Suprapubic skin (tissue), 4 donors: ENCODE measurements around the gene SLC25A11. TPM values are rescaled to one million over a fixed set of nuclear protein-coding genes. Genes with fewer than 3 reads are reported as not detected.

ENCODE experiments used
- DNase-seq, 2 donors: peaks; one replicate each; pipeline ENCODE4 v3.0.0-alpha.2; 2019; ENCODE audit warnings: low spot score in 2 of 2
- H3K27ac ChIP-seq: fragments of 200-600 bp; sonication (generic); one replicate; pipeline ENCODE4 v1.5.1; 2019
- H3K27me3 ChIP-seq: fragments of 200-600 bp; sonication (generic); one replicate; pipeline ENCODE4 v1.5.1; 2019
- H3K36me3 ChIP-seq: fragments of 200-600 bp; sonication (generic); one replicate; pipeline ENCODE4 v1.5.1; 2019
- H3K4me1 ChIP-seq: fragments of 200-600 bp; sonication (generic); one replicate; pipeline ENCODE4 v1.5.1; 2019
- H3K4me3 ChIP-seq: fragments of 200-600 bp; sonication (generic); one replicate; pipeline ENCODE4 v1.5.1; 2019; ENCODE audit warnings: mild to moderate bottlenecking
- H3K9me3 ChIP-seq: fragments of 200-600 bp; sonication (generic); one replicate; pipeline ENCODE4 v1.5.1; 2019
- CTCF ChIP-seq, 2 donors: fragments of 200-600 bp in 1 of 2; fragments of 450-650 bp in 1 of 2; sonication (generic) in 1 of 2; IDR thresholded peaks; one replicate each; pipeline ENCODE4 v1.5.1; 2016 to 2019; ENCODE audit warnings: antibody characterized with exemption in 2 of 2, mild to moderate bottlenecking in 1 of 2, moderate library complexity in 1 of 2
- EP300 ChIP-seq: sonication (generic); formaldehyde crosslinking; IDR thresholded peaks from one replicate; pipeline ENCODE4 v1.6.1; 2017; ENCODE audit warnings: antibody characterized with exemption
- POLR2A ChIP-seq, 2 donors: fragments of 450-650 bp; IDR thresholded peaks; one replicate each; pipeline ENCODE4 v1.6.1; 2017; ENCODE audit warnings: antibody characterized with exemption in 2 of 2, mild to moderate bottlenecking in 2 of 2, moderate library complexity in 2 of 2
- POLR2AphosphoS5 ChIP-seq, 3 donors: sonication (generic); formaldehyde crosslinking; IDR thresholded peaks; one replicate each; pipeline ENCODE4 v1.6.1; 2017; ENCODE audit warnings: antibody characterized with exemption in 3 of 3
- WGBS: methylation state at CpG from one replicate; pipeline ENCODE4 v1.1.5; 2018; 5-methylcytosine and 5-hydroxymethylcytosine counted together
- total RNA-seq, 4 donors: library from RNA; depleted of rRNA; stranded (reverse); fragments of >200 nt; gene quantifications; one replicate each; pipeline ENCODE4 v1.1.0, GENCODE V29; 2016

The SLC25A11 gene
- total RNA-seq, 4 donors from 2014 or later = 35.7 to 74.3 (median 41.6) TPM

GRCh38 chr17:4897785-4898184, 42.1 kb downstream of the SLC25A11 start:
- WGBS = 87% methylated on average over 5 of the region's 5 CpGs
- no peaks in the 10 kb centered on the region for H3K9me3 ChIP-seq

GRCh38 chr17:4897198-4897687, 42.6 kb downstream of the SLC25A11 start:
- WGBS = 81% methylated on average over 10 of the region's 10 CpGs
- peak in 1 of 2 donors; percentile 64 for DNase-seq
- H3K27me3 ChIP-seq = no peaks in the 10 kb centered on the region
- H3K4me1 ChIP-seq = peaks cover 29% of the 10 kb centered on the region
- TF ChIP-seq POLR2AphosphoS5 (IDR thresholded peaks at IDR 0.05) = no peak
- no peak for TF ChIP-seq CTCF (IDR thresholded peaks at IDR 0.05)
- no peak for TF ChIP-seq POLR2A (IDR thresholded peaks at IDR 0.05)
- TF ChIP-seq EP300 = no peak
- no peaks in the 10 kb centered on the region for H3K9me3 ChIP-seq
- H3K36me3 ChIP-seq = peaks cover 51% of the 10 kb centered on the region
- no peak overlapping the region for H3K4me3 ChIP-seq
- H3K27ac ChIP-seq = no peak overlapping the region

More at GRCh38 chr17:4897785-4898184, 42.1 kb downstream of the SLC25A11 start:
- H3K36me3 ChIP-seq = peaks cover 46% of the 10 kb centered on the region
- DNase-seq = no peak
- H3K4me1 ChIP-seq = peaks cover 34% of the 10 kb centered on the region
- TF ChIP-seq POLR2A (IDR thresholded peaks at IDR 0.05) (no peak), EP300 (no peak)
- H3K27me3 ChIP-seq = no peaks in the 10 kb centered on the region
- no peak overlapping the region for H3K4me3 ChIP-seq
- H3K27ac ChIP-seq = no peak overlapping the region

GRCh38 chr17:4896332-4897197, 43.3 kb downstream of the SLC25A11 start:
- peaks cover 28% of the 10 kb centered on the region for H3K4me1 ChIP-seq
- no peak for TF ChIP-seq POLR2AphosphoS5 (IDR thresholded peaks at IDR 0.05)
- TF ChIP-seq EP300 = no peak
- no peak for TF ChIP-seq CTCF (IDR thresholded peaks at IDR 0.05)
- TF ChIP-seq POLR2A (IDR thresholded peaks at IDR 0.05) = no peak
- DNase-seq = no peak
- no peaks in the 10 kb centered on the region for H3K9me3 ChIP-seq
- no peaks in the 10 kb centered on the region for H3K27me3 ChIP-seq
- H3K36me3 ChIP-seq = peaks cover 58% of the 10 kb centered on the region
- no peak overlapping the region for H3K4me3 ChIP-seq
- 79% methylated on average over 20 of the region's 27 CpGs for WGBS
- no peak overlapping the region for H3K27ac ChIP-seq

GRCh38 chr17:4895657-4896331, 44.1 kb downstream of the SLC25A11 start:
- DNase-seq = no peak
- 79% methylated on average over 27 of the region's 27 CpGs for WGBS
- no peak for TF ChIP-seq POLR2A (IDR thresholded peaks at IDR 0.05)
- TF ChIP-seq POLR2AphosphoS5 (IDR thresholded peaks at IDR 0.05) = no peak
- TF ChIP-seq CTCF (IDR thresholded peaks at IDR 0.05) = peak in 1 of 2 donors; percentile 12
- no peak for TF ChIP-seq EP300
- Histone ChIP-seq H3K36me3 (peaks cover 66% of the 10 kb centered on the region), H3K27ac (no peak overlapping the region), H3K4me3 (no peak overlapping the region), H3K9me3 (no peaks in the 10 kb centered on the region), H3K27me3 (no peaks in the 10 kb centered on the region), H3K4me1 (peaks cover 28% of the 10 kb centered on the region)

- Histone ChIP-seq H3K27me3 (no peaks in the 10 kb centered on the region), H3K27ac (no peak overlapping the region), H3K4me3 (no peak overlapping the region), H3K4me1 (peaks cover 22% of the 10 kb centered on the region), H3K9me3 (no peaks in the 10 kb centered on the region), H3K36me3 (peaks cover 72% of the 10 kb centered on the region)
- TF ChIP-seq EP300 (no peak), POLR2AphosphoS5 (IDR thresholded peaks at IDR 0.05) (no peak), CTCF (IDR thresholded peaks at IDR 0.05) (no peak), POLR2A (IDR thresholded peaks at IDR 0.05) (no peak)
- 90% methylated on average over 13 of the region's 13 CpGs for WGBS
- DNase-seq = no peak
Measured at GRCh38 chr17:4895121-4895520, 44.7 kb downstream of the SLC25A11 start.
